HEK293 (cell line): ENCODE results near the gene TRIM44.

ENCODE experiments used
- CTCF ChIA-PET: fragments of 350-600 bp; formaldehyde crosslinking; extraction: SDS; loops from one replicate; lab custom pipeline; 2021; ENCODE audit warnings: antibody characterized with exemption; lab: Yijun Ruan, JAX
- POLR2A ChIA-PET: fragments of 300-600 bp; formaldehyde crosslinking; extraction: SDS; loops from one replicate; lab custom pipeline; 2020; ENCODE audit warnings: antibody characterized with exemption, inconsistent platforms; lab: Yijun Ruan, JAX
- H3K27ac ChIP-seq: fragments of 200-500 bp; sonication (Bioruptor generic); 2 replicates; pipeline ENCODE4 v1.5.1; 2014; ENCODE audit warnings: low read depth, low read length, control low read depth, inconsistent platforms; ENCODE audit errors: extremely low read depth
- H3K36me3 ChIP-seq, 2 experiments: fragments of 200-500 bp in 1 of 2; sonication (Bioruptor generic) in 1 of 2; 1 replicate in 1 of 2; 2 replicates in 1 of 2; pipeline ENCODE4 v1.5.1; 2014 to 2017; ENCODE audit warnings: inconsistent platforms in 2 of 2, low read length in 2 of 2; ENCODE audit not compliant: control insufficient read depth in 2 of 2, insufficient read depth in 1 of 2
- H3K4me1 ChIP-seq: fragments of 200-500 bp; sonication (Bioruptor generic); 2 replicates; pipeline ENCODE4 v1.5.1; 2014; ENCODE audit warnings: mild to moderate bottlenecking, low read length, inconsistent platforms; ENCODE audit not compliant: control insufficient read depth, insufficient read depth
- H3K4me3 ChIP-seq: 2 replicates; pipeline ENCODE4 v1.5.1; 2011; ENCODE audit warnings: low read depth, mild to moderate bottlenecking, control low read depth, low read length, moderate library complexity
- H3K9me3 ChIP-seq: fragments of 200-500 bp; sonication (Bioruptor generic); 2 replicates; pipeline ENCODE4 v1.5.1; 2014; ENCODE audit warnings: low read depth, low read length, inconsistent platforms; ENCODE audit not compliant: control insufficient read depth, insufficient read depth
- BCL6B ChIP-seq: fragments of 450-650 bp; formaldehyde crosslinking; IDR thresholded peaks from 2 replicates; pipeline ENCODE4 v1.5.1; 2017; ENCODE audit warnings: missing biosample characterization, missing genetic modification characterization
- GLIS2 ChIP-seq: fragments of 450-650 bp; formaldehyde crosslinking; IDR thresholded peaks from 2 replicates; pipeline ENCODE4 v1.5.1; 2016; ENCODE audit warnings: missing biosample characterization, missing genetic modification characterization
- KLF7 ChIP-seq: fragments of 450-650 bp; formaldehyde crosslinking; IDR thresholded peaks from 2 replicates; pipeline ENCODE4 v1.5.1; 2016; ENCODE audit warnings: missing biosample characterization, missing genetic modification characterization, borderline replicate concordance
- MEIS1 ChIP-seq: sonication (generic); formaldehyde crosslinking; IDR thresholded peaks from 2 replicates; pipeline ENCODE4 v1.8.1; 2022; ENCODE audit warnings: missing genetic modification reagents, mild to moderate bottlenecking, borderline replicate concordance
- PATZ1 ChIP-seq: fragments of 450-650 bp; formaldehyde crosslinking; IDR thresholded peaks from 2 replicates; pipeline ENCODE4 v1.5.1; 2016; ENCODE audit warnings: missing biosample characterization, missing genetic modification characterization
- SCRT2 ChIP-seq: fragments of 450-650 bp; formaldehyde crosslinking; IDR thresholded peaks from 2 replicates; pipeline ENCODE4 v1.5.1; 2016; ENCODE audit warnings: missing biosample characterization, missing genetic modification characterization
- YY1 ChIP-seq: fragments of 450-650 bp; formaldehyde crosslinking; IDR thresholded peaks from 2 replicates; pipeline ENCODE4 v1.5.1; 2018; ENCODE audit warnings: missing biosample characterization, missing genetic modification characterization
- ZFHX2 ChIP-seq: fragments of 450-650 bp; formaldehyde crosslinking; conservative IDR thresholded peaks from 2 replicates; pipeline ENCODE4 v1.5.1; 2016; ENCODE audit warnings: missing biosample characterization, missing genetic modification characterization
- ZFP69B ChIP-seq: fragments of 450-650 bp; formaldehyde crosslinking; IDR thresholded peaks from 2 replicates; pipeline ENCODE4 v1.5.1; 2016; ENCODE audit warnings: missing biosample characterization, missing genetic modification characterization
- ZNF114 ChIP-seq: fragments of 450-650 bp; formaldehyde crosslinking; IDR thresholded peaks from 2 replicates; pipeline ENCODE4 v1.5.0; 2017; ENCODE audit warnings: missing biosample characterization, missing genetic modification characterization
- ZNF175 ChIP-seq: fragments of 450-650 bp; formaldehyde crosslinking; IDR thresholded peaks from 2 replicates; pipeline ENCODE4 v1.5.1; 2016; ENCODE audit warnings: missing biosample characterization, missing genetic modification characterization
- ZNF221 ChIP-seq: fragments of 450-650 bp; formaldehyde crosslinking; IDR thresholded peaks from 2 replicates; pipeline ENCODE4 v1.5.1; 2017; ENCODE audit warnings: missing biosample characterization, missing genetic modification characterization, borderline replicate concordance
- ZNF366 ChIP-seq: fragments of 450-650 bp; formaldehyde crosslinking; conservative IDR thresholded peaks from 2 replicates; pipeline ENCODE4 v1.5.1; 2016; ENCODE audit warnings: missing biosample characterization, missing genetic modification characterization
- ZNF394 ChIP-seq: fragments of 450-650 bp; formaldehyde crosslinking; IDR thresholded peaks from 2 replicates; pipeline ENCODE4 v1.5.1; 2016; ENCODE audit warnings: missing biosample characterization, missing genetic modification characterization, mild to moderate bottlenecking, moderate library complexity, borderline replicate concordance
- ZNF404 ChIP-seq: fragments of 450-650 bp; formaldehyde crosslinking; IDR thresholded peaks from 2 replicates; pipeline ENCODE4 v1.5.1; 2017; ENCODE audit warnings: missing biosample characterization, missing genetic modification characterization
- ZNF426 ChIP-seq: fragments of 450-650 bp; formaldehyde crosslinking; IDR thresholded peaks from 2 replicates; pipeline ENCODE4 v1.5.1; 2017; ENCODE audit warnings: missing biosample characterization, missing genetic modification characterization, mild to moderate bottlenecking, inconsistent platforms, moderate library complexity
- ZNF48 ChIP-seq: fragments of 450-650 bp; formaldehyde crosslinking; IDR thresholded peaks from 2 replicates; pipeline ENCODE4 v1.5.1; 2016; ENCODE audit warnings: missing biosample characterization, missing genetic modification characterization
- ZNF510 ChIP-seq: fragments of 450-650 bp; formaldehyde crosslinking; IDR thresholded peaks from 2 replicates; pipeline ENCODE4 v1.5.1; 2018; ENCODE audit warnings: mild to moderate bottlenecking, missing genetic modification characterization, missing biosample characterization; ENCODE audit not compliant: insufficient replicate concordance
- ZNF544 ChIP-seq: fragments of 450-650 bp; formaldehyde crosslinking; IDR thresholded peaks from 2 replicates; pipeline ENCODE4 v1.5.0; 2017; ENCODE audit warnings: missing biosample characterization, missing genetic modification characterization
- ZNF555 ChIP-seq: fragments of 450-650 bp; formaldehyde crosslinking; conservative IDR thresholded peaks from 2 replicates; pipeline ENCODE4 v1.5.1; 2017; ENCODE audit warnings: missing biosample characterization, mild to moderate bottlenecking, missing genetic modification characterization, inconsistent platforms
- ZNF623 ChIP-seq: fragments of 450-650 bp; formaldehyde crosslinking; IDR thresholded peaks from 2 replicates; pipeline ENCODE4 v1.5.1; 2016; ENCODE audit warnings: missing biosample characterization, missing genetic modification characterization
- ZNF677 ChIP-seq: fragments of 450-650 bp; IDR thresholded peaks from 2 replicates; pipeline ENCODE4 v1.5.0; 2018; ENCODE audit warnings: missing biosample characterization, mild to moderate bottlenecking, missing genetic modification characterization, moderate library complexity
- TF ChIP-seq, protein P1 (sequence below): fragments of 450-650 bp; formaldehyde crosslinking; IDR thresholded peaks from 2 replicates; pipeline ENCODE4 v1.5.0; 2017; ENCODE audit warnings: missing biosample characterization, missing genetic modification characterization, borderline replicate concordance
- TF ChIP-seq, protein P2 (sequence below): fragments of 450-650 bp; formaldehyde crosslinking; conservative IDR thresholded peaks from 2 replicates; pipeline ENCODE4 v1.5.1; 2016; ENCODE audit warnings: low read depth, missing biosample characterization, missing genetic modification characterization

TRIM44 gene

DNA sequence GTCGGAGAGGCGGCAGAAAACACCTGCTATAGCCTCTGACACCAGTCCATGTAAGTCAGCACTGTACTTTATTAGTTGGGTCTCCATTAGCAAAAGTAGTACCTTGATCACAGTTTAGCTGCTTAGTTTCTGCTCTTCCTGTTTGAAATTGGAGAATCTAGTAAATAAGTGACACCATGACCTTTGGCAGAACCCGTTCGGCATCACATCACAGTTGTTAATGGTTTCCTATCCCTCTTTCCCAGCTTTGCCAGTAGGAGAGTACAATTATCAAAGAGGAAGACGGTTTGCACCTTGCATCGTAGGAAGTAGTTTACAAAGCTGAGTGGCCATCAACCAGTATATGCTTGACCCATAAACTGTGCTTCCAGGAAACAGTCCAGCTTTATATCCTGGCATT lies 101.8 kb downstream of the TRIM44 start:
- POLR2A ChIA-PET, result no interaction called here

GRCh38 chr11:35765211-35765610 lies 102.6 kb downstream of the TRIM44 start:
- Histone ChIP-seq H3K36me3 (no peaks in the 10 kb centered on the region), H3K4me3 (no peak overlapping the region), H3K27ac (no peak overlapping the region), H3K4me1 (no peaks in the 10 kb centered on the region), H3K9me3 (no peaks in the 10 kb centered on the region)
- POLR2A ChIA-PET, result no interaction called here
- CTCF ChIA-PET, result no interaction called here
- no peak for TF ChIP-seq ZNF48
- TF ChIP-seq ZFP69B (tag by site-specific recombination), result no peak
- TF ChIP-seq ZNF394 (tag by site-specific recombination), result no peak
- no peak for TF ChIP-seq ZNF623 (tag by site-specific recombination)
- no peak for TF ChIP-seq SCRT2 (tag by site-specific recombination)
- no peak for TF ChIP-seq ZNF544 (tag by site-specific recombination)
- TF ChIP-seq, protein P1, sequence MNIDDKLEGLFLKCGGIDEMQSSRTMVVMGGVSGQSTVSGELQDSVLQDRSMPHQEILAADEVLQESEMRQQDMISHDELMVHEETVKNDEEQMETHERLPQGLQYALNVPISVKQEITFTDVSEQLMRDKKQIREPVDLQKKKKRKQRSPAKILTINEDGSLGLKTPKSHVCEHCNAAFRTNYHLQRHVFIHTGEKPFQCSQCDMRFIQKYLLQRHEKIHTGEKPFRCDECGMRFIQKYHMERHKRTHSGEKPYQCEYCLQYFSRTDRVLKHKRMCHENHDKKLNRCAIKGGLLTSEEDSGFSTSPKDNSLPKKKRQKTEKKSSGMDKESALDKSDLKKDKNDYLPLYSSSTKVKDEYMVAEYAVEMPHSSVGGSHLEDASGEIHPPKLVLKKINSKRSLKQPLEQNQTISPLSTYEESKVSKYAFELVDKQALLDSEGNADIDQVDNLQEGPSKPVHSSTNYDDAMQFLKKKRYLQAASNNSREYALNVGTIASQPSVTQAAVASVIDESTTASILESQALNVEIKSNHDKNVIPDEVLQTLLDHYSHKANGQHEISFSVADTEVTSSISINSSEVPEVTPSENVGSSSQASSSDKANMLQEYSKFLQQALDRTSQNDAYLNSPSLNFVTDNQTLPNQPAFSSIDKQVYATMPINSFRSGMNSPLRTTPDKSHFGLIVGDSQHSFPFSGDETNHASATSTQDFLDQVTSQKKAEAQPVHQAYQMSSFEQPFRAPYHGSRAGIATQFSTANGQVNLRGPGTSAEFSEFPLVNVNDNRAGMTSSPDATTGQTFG, result no peak
- no peak for TF ChIP-seq ZNF175 (tag by site-specific recombination)
- TF ChIP-seq PATZ1, result no peak
- no peak for TF ChIP-seq BCL6B (tag by site-specific recombination)
- TF ChIP-seq GLIS2 (tag by site-specific recombination), result no peak
- no peak for TF ChIP-seq ZNF426 (tag by site-specific recombination)
- no peak for TF ChIP-seq KLF7 (tag by site-specific recombination)
- TF ChIP-seq ZFHX2 (tag by site-specific recombination), result no peak
- no peak for TF ChIP-seq ZNF404

More for the DNA sequence above, 101.8 kb downstream of the TRIM44 start:
- no peaks in the 10 kb centered on the region for H3K9me3 ChIP-seq
- H3K27ac ChIP-seq, result no peak overlapping the region
- no peak for TF ChIP-seq ZNF510 (tag by site-specific recombination)
- TF ChIP-seq ZNF555 (tag by site-specific recombination), result no peak
- TF ChIP-seq ZNF114 (tag by site-specific recombination), result no peak
- no peak for TF ChIP-seq KLF7 (tag by site-specific recombination)
- TF ChIP-seq MEIS1 (CRISPR knock-in tag), result no peak
- no peak for TF ChIP-seq ZNF221 (tag by site-specific recombination)
- TF ChIP-seq YY1 (tag by site-specific recombination), result no peak
- TF ChIP-seq, protein P2, sequence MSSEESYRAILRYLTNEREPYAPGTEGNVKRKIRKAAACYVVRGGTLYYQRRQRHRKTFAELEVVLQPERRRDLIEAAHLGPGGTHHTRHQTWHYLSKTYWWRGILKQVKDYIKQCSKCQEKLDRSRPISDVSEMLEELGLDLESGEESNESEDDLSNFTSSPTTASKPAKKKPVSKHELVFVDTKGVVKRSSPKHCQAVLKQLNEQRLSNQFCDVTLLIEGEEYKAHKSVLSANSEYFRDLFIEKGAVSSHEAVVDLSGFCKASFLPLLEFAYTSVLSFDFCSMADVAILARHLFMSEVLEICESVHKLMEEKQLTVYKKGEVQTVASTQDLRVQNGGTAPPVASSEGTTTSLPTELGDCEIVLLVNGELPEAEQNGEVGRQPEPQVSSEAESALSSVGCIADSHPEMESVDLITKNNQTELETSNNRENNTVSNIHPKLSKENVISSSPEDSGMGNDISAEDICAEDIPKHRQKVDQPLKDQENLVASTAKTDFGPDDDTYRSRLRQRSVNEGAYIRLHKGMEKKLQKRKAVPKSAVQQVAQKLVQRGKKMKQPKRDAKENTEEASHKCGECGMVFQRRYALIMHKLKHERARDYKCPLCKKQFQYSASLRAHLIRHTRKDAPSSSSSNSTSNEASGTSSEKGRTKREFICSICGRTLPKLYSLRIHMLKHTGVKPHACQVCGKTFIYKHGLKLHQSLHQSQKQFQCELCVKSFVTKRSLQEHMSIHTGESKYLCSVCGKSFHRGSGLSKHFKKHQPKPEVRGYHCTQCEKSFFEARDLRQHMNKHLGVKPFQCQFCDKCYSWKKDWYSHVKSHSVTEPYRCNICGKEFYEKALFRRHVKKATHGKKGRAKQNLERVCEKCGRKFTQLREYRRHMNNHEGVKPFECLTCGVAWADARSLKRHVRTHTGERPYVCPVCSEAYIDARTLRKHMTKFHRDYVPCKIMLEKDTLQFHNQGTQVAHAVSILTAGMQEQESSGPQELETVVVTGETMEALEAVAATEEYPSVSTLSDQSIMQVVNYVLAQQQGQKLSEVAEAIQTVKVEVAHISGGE (tag by site-specific recombination), result no peak
- no peak for TF ChIP-seq ZNF366 (tag by site-specific recombination)
- no peak for TF ChIP-seq ZNF677 (tag by site-specific recombination)
- no peaks in the 10 kb centered on the region for H3K36me3 ChIP-seq
- H3K4me3 ChIP-seq, result no peak overlapping the region
- CTCF ChIA-PET, result interaction anchor here (0.6 kb wide), 1 partner anchor 71 kb away, joined by 3 read pairs; no protein-coding TSS in a partner anchor
- no peaks in the 10 kb centered on the region for H3K4me1 ChIP-seq
